CD4-positive, alpha-beta T cell treated with Interleukin-6 for 4 hours (primary cell): ENCODE data around the gene IRF1.
A peak's percentile ranks its signal among the peaks of the same experiment; 100 is the strongest.

Experiments
- DNase-seq: peaks from one replicate; pipeline ENCODE4 v3.0.0-alpha.2; 2020; ENCODE audit warnings: mixed read lengths

IRF1 gene

DNA sequence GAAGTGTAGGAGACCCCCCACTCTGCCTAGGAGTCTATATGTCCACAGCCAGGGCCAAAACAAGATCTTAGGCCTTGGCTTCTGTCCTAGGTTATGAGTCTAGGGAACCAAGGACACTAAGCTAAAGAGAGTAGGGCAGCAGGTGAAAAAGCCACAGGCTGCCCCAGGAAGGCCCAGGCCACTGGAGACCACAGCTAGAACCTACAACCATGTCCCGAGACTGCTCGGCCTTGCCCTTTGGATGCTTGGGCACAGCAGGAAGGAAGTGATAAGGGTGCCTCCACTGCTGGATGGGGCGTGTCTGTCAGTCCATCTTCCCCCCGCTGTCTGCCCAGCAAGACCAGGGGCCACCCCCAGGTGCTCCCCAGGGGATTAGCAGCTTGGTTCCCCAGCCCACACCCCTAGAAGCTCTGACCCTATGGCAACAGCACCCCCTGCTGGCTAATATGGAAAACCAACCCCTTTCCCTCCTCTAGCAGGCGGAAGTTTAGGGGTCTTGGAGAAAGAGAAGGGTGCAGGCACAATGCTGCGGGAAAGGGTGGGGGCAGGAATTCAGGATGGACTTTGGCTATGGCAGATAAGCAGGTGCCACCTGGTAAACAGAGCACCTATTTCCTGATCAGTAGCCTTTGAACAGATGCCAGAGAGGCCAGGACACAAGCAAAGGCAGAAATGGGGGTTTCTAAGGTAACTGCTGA is 10.5 kb upstream of the IRF1 start:
- DNase-seq = peak; percentile 82

DNA sequence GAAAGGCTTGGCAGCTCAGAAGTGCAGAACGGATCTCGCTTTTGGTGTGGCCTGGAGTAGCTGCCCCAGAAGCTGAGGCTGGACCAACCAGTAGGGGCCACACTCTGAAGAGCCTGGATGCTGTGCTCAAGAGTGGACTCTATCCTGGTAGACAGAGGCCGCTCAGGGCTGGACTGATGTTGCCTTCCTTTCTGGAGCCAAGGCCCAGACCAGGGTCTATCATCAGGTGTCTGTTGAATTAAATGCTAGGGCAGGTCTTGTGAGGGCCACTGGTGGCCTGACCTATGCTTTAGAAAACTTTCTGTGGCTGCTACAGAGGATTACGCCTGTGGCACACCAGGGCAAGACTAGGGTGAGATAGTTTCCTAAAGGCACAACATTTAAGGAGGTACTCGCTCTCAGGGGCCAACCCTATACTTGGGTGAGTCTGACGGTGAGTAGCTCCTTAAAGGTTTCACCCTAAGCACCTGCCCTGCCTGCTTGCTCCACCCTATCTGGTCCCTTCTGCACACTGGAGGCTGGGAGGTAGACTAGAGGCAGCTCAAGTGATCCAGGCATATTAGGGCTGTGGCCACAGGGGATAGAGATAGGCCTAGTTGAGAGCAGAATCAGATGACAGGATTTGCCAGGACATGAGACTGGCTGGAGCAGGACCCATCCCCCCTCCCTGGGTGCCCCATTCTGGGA is 9.8 kb upstream of the IRF1 start:
- no peak for DNase-seq

DNA sequence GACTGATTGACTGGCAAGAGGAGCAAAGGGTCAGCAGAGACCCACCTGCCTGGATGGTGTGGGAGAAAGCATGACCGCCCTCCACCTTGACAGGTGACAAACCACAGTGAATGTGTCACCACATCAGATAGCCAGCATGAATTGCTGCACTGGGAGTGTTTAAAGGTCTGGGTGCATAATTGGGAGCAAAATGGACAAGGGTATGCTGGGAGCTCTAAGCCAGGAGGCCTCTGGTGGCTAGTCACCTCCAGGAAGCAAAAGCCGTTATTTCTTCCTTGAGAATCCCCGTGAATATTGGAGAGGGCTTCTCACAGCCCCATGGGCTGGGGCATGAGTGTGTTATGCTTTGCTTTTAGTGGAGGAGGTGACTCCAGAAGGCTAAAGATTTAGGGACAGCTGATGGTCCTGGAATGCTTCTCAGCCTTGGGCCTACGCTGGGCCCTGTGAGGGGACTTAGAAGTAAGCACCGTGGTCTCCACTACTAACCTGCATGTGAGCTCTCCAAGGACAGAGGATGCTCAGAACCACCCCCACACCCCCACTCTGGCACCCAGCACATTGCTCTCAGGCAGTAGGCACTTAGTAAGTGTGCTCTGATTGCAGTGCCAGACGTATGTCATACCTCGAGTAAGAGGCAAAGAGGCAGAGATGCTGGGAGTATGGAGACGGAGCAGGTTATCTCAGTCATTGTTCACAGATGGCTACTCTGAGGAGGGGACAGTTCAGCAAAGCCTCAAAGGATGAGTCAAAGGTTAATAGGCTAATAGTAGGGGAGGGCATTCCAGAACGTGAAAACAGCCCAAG is 9.1 kb upstream of the IRF1 start:
- DNase-seq = no peak

DNA sequence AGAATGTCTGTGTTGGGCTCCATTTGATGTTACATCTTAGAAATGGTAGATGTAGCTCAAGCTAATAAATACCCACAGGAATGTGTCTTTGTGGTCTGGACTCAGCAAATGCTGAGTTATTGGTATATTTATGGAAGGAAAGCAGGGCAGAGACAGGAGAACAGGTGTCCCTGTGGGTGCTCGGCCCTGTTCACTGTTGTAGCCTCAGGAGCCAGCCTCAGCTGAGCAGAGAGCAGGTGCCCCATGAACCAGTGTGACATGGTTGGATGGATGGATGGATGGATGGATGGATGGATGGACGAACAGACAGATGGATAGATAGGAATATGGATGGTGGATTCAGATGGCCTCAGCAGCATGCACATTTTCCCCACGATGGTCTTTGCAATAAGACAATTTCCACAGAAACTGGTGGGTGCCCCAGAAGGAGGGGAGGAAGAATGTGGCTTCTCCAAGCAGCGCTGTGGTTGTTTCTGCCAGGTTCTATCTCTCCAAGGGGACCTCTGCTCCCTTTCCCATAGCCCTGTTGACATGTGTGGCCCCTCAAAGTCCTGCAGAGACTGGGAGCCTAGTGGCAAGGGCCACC is 8.2 kb upstream of the IRF1 start:
- DNase-seq = no peak

DNA sequence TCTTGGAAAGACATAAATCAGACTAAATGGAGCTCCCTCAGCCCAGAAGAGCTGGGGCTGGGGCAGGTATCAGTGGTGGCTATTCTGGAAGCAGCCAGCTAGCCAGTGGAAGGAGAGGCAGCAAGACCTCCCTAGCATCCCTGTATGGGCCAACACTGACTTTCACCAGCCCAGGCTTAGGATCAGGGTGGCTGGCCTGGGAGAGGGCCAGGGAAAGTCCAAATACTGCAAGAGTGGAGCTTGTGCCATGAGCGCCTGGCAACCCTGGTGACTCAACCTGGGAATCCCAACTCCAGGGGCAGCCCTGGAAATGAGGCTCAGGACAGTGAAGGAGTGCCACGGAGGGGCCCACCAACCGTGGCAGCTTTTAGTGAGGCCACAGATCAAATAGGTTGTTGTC is 7.6 kb upstream of the IRF1 start:
- DNase-seq = no peak

DNA sequence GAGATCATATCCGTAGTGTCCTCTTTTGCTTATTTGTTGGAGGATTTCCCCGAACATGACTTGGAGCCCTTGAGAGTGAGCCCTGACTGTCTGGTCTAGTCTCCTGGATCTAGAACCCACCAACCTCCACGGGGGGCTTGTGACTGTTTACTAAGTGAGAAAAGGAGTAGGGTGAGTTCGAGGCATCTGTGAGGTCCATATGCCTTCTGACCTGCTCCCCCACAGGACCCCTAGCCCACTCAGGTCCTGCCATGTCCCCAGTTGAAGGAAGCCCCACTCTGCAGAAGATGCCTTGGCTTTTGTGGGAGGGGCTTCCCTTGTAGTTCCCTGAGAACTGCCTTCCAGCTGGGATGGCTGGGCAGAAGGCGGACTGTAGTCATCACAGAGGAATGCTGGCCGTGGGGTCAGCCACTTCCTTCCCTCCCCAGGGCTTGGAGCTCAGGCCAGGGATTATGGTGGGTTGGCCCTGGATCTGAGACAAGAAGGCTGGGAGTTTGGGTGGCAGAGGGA is 7.0 kb upstream of the IRF1 start:
- DNase-seq = no peak

DNA sequence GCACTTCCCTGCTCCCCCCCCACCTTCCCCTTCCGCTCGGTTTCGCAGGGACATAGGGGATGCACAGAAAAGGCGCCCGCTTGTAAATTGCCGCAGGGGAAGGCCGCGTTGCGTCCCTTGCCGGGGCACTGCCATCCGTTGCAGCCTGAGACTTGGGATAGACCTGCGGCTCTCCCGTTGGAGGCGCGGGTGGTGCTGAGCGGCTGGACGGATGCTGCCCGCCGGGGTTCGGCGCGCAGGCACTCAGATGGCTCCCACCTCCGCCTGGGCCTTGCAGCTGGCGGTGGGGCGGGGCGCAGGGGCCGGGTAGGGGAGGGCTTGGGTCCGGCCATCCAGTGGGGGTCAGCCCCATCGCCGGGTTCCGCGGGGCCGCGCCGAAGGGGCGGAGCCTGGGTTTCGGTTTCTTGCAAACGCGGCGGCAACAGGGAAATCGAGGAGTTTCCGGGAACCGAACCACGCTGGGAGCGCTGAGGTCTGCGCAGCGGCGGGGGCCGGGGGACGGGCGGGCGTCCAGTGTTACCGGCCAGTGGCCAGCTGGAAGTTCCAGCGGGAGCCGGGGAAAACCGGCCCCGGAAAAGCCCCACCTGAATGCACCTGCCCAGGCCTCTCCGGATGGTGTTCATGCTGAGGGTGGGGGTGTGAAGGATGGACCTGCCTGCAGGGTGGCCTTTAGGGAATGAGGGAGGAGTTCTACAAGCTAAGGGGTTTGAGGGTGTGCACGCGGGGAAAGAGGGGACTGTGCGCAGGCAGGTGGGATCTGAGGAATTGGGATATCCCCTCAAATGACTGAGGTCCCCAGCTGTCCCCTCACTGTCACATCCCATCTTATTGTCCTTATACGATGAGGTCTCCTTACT is 6.3 kb upstream of the IRF1 start:
- DNase-seq = peak; percentile 68

DNA sequence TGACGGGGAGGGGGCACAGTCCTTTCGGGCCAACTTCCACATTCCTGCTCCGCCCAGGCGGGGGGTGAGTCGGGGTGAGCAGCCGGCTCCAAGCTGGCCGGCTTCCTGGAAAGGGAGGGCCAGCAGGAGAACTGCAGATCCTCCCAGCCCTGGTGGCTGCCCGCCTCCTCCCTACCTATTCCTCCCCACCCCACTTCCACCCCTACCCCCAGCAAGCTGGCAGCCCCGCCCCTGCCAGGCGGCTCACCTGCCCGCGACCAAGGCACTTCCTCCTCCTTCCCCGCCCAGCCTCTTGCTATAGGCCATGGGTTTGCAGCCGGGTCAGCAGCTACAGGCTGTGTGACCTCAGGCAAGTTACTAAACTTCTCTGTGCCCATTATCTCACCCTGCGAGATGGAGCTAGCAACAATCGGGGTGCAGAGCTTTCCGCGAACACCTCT is 5.6 kb upstream of the IRF1 start:
- DNase-seq = peak; percentile 93

DNA sequence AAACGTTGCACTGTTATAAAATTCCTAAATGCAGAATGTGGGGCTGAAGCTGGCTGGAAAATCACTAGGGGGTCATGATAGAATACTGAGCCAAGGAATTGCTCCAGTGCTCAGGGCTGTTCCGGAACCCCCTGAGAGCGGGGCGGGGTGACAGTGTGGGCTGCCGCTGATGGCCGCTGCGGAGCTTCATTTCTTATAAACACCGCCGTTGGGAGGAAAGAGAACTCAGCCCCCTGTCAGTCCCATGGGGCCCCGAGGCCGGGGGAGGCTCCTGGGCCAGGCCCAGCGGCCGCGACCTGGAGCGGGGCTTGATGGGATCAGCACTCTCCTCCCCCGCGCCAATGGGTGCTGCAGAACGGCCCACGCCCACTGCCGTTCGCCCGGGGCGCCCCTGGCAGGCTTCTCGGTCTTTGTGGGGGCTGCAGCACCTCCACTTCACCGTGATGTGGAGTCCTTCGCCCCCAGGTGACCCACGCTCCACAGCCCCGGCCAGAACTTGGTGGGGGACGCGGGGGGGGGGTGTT is 5.2 kb upstream of the IRF1 start:
- peak; percentile 67 for DNase-seq

DNA sequence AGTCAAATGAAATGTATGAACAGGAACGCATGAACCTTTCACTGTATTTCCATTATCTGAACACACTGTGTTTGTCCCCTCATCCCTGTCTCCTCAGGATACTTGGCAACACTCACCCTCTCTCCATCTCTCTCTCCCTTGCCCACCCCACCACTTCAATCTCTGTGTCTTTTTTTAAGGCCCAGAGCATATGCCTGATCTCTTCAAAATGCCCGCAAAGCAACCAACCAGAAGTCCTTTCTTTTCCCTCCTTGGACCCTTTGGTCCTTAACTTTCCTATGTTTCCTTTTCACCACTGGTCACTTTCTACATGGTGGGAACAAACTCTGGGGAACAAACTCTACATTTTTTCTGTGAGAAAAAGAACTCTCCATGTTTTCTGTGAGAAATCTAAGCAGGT is 3.2 kb upstream of the IRF1 start:
- DNase-seq = no peak

DNA sequence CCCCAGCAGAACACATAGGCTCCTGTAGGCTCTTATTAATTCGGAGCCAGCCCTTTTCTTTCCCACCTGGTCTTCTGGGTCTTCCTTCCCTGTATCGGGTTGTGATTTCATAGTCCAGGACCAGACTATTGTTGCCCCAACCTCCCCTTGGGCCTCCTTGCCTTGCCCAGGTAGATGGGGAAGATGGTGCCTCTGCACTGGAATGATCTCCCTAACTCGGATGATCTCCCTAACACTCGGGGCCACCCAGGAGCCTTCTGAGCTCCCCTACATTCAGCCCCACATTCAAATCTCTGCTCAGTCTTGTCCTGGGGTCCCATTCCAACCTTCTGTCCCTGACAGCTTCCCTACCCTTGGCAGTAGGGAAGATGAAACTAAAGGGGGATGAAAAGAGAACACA is 2.7 kb upstream of the IRF1 start:
- DNase-seq = no peak

DNA sequence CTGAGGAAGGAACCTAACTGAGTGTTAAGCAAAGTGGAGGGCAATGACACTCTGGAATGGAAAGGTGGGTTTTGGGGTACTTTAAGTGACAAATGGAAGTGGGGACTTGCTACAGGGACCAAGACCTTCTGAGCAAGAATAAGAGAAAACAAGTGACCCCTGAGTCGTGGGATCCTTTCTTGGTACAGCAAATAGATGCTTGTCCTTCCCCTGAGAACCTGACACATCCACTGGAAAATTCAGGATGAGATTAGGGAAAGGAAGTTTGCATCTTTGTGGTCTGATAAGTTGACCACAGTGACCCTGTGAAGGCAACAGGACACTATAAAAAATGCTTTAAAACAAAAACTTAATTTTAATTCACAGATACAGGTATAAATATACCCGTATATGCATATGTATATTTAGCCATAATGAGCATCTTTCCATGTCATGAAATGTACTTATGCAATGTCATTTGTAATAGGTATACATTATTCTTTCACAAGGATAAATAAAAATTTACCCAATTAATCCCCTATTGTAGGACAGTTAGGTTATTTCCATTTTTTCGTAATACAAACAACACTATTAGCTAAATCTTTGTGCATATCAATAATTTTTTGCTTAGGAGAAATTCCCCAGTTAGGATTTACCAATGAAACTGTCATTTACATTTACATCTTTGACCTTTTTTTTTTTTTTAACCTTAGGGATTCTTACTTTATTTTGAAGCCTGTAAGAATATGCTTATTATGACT is 2.0 kb upstream of the IRF1 start:
- DNase-seq = no peak

DNA sequence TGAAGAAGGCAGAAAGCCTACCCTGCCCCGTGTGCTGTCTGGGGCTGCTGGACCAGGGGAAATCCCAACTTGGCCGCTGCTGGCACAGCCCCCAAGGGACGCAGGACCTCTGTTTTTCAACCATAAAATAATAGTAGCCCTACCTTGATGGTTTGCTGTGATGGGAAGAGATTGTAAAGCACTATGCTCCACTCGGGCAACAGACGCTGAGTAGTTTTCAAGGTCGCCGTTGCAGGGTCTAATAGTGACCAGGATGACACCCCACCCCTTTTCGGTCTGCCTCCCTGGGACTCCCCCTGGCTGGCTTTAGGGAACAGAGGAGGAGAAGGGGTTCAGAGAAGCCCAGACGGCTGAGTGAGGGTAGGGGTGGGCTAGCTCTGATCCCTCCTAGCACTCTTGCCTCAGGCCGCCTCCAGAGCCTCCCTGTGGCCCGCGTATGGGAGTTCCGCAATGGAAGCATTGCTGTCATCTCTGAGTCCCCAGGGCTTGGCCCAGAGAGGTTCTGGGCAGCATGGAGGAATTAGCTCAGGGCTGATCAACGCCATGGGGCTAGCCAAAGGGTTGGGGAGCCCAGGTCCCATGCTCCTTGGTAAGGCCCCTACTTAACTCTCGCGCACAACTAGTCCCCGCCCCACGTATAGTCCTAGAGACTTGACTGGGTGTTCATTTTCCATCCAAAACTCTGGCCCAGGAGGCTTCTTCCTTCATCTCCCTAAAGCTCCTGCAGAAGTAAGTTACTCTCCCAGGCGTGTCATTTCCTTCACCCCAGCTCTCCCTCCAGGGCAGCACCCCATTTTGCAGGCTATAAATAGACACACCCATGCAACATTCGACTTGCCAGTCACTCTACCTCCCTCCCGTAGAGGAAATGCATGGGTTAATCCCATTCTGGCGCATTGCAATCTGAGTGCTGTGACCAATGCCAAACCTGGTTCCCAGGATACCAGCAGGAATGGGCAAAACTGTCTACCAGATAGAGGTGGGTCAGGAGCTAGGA is 1.1 kb upstream of the IRF1 start:
- no peak for DNase-seq

DNA sequence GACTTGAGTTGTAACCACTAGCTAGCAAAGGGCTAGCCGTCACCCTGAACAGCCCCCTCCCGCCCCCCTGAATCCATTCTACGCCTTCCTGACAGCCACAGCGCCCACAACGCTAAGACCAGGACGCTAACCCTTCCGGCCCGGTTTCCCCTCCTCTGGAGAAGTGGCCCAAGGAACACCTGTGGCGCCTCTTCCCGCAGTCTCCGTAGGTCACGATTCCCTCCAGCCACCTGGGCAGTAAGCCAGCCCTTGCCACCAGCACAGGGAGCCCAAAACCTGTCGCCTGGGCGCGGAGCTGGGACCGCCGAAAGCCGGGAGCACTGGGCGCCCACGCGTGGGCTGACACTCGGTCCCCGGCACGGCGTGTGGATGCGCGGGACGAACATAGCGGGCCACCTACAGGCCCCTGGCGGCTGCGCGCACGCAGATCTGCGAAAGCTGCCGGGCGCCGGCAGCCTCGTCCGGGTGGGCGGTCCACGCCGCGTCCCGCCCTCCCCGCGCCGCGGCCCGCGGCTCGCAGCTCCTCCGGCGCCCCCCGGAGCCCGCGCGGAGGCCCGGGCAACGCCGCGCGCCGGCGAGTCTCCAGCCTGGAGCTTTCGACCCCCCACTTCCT is 596 bp downstream of the IRF1 start:
- peak; percentile 78 for DNase-seq

DNA sequence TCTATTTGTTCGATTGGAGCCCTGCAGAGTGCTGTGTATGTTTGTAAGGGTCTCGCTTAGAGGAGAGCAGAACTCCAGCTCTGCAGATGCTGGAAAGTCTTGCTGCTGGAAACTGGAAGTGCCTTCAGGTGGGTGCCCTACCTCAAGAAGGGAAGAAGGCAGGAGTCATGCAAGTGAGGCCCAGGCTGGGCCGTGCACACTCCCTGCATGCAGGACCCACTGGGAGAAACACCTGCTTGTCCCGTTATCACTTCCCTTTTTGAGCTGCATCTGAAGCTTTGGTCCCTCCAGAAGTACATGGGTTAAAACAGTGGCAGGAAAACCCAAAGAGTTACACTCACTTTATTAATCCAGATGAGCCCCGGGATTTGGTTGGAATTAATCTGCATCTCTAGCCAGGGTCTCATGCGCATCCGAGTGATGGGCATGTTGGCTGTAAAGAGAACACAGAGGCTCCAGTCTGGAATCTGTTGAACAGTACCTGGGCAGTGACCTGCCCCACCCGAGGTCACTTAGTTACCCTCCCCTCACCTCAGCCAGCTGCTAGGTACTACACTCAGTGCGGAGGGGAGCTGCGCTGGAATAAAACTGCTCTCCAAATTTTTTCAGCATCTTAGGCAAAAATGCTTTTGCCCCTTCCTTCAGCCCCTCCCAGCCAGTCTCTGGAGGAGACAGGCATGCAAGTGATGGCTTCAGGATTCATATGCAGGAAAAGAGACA is 1.4 kb downstream of the IRF1 start:
- DNase-seq = no peak

DNA sequence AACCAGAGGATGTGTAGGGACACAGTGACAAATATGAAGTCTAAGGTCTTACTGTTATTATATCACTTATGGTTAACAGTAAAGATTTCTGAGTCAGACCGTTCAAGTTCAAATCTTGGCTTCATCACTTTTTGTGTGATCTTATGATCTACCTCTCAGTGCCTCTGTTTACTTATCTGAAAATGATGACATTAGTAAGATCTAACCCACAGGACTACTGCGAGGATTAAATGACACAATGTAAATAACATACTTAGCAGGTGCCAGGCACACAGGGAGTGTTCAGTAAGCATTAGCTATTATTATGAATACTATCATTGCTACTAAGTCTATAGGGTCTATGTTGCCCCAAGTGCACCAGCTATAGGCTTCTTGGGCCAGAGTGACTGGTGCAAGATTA is 2.0 kb downstream of the IRF1 start:
- DNase-seq = no peak

DNA sequence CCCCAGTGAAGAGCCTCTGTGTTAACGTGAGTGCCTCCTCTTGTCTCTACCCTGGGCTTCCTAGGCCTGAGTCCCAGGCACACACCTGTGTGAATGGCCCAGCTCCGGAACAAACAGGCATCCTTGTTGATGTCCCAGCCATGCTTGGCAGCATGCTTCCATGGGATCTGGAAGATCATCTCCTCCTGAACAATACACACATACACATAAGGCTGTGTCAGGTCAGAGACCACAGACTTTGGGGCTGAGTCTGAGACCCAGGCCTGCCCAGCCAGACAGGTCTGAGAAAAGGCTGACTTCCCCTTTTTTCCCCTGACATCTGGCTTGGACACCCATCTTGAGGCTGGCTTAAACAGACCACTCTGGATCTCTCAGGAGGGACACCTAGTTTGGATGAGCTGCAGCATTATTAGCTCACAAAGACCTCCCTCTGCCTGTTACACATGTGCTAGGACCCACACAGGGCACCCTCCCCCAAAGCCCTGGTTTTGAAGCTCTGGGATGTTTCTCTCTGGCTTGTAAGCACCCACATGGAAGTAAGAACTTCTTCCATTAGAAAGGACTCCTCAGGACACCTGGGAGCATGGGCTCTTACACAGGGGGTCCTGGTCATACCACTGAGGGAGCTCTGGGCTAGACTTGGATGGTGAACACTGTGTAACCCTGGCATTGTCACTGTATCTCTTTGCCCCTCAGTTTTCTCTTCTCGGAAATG is 2.6 kb downstream of the IRF1 start:
- no peak for DNase-seq

DNA sequence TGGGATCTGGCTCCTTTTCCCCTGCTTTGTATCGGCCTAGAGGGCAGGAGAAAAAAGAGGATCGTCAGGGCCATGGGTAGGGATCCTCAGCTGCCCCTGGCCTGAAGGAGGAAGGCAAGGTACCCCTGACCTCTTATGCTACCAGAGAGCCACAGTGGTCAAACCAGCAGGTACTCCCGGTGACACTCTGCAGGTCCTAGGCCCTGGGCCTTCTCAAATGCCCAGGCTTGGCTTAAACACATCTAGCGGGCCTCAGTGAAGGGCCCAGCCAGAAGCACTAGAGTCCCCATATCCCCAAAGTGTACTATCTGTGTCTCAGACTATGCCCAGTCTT is 3.5 kb downstream of the IRF1 start:
- DNase-seq = no peak
